Spinal cord (tissue), 10 donors: ENCODE results near the gene CMIP. TPM values are rescaled to one million over a fixed set of nuclear protein-coding genes. Genes with fewer than 3 reads are reported as not detected.
"Not testable (repeated sequence)": the region's sequence is repeated elsewhere in the genome, so short reads cannot be mapped to it uniquely, and the experiment has no call there.

Experiments
- DNase-seq, 6 donors: peaks; one replicate each; pipeline versions ENCODE4 v3.0.0 to v3.0.0-alpha.2; 2013 to 2015; ENCODE audit warnings: low spot score in 6 of 6, low read depth in 4 of 6
- H3K27ac ChIP-seq: one replicate; pipeline ENCODE4 v1.5.1; 2013; ENCODE audit warnings: low read depth, low read length, control low read depth
- H3K27me3 ChIP-seq: one replicate; pipeline ENCODE4 v1.6.1; 2013; ENCODE audit warnings: low read length; ENCODE audit not compliant: control insufficient read depth, insufficient read depth
- H3K36me3 ChIP-seq: one replicate; pipeline ENCODE4 v1.6.1; 2013; ENCODE audit warnings: low read length; ENCODE audit not compliant: control insufficient read depth, insufficient read depth
- H3K4me1 ChIP-seq: one replicate; pipeline ENCODE4 v1.6.1; 2013; ENCODE audit warnings: low read length; ENCODE audit not compliant: control insufficient read depth, insufficient read depth
- H3K4me3 ChIP-seq: one replicate; pipeline ENCODE4 v1.5.1; 2013; ENCODE audit warnings: low read depth, low read length, control low read depth
- H3K9me3 ChIP-seq: one replicate; pipeline ENCODE4 v1.6.1; 2013; ENCODE audit warnings: low read length; ENCODE audit not compliant: control insufficient read depth, insufficient read depth
- WGBS: methylation state at CpG from one replicate; pipeline ENCODE4 v1.1.5; 2013; ENCODE audit warnings: missing lambda C conversion rate; ENCODE audit not compliant: insufficient coverage; 5-methylcytosine and 5-hydroxymethylcytosine counted together
- polyA plus RNA-seq, 2 donors: library from polyadenylated mRNA; unstranded; fragments of 120-200 nt; gene quantifications; one replicate each; pipeline ENCODE4 v1.2.1, GENCODE V29; 2013; ENCODE audit not compliant: insufficient read length in 2 of 2
- total RNA-seq, 2 donors: library from RNA; depleted of rRNA in 1 of 2; stranded (reverse); fragments of 120-200 nt in 1 of 2; fragments of >200 nt in 1 of 2; gene quantifications; one replicate each; pipeline versions ENCODE4 v1.2.3 to v1.2.4, GENCODE V29; 2013 to 2014
- donor health status: healthy.

CMIP gene
- total and polyA plus RNA-seq, 4 donors, result 20.6 to 151 (median 100) TPM

DNA sequence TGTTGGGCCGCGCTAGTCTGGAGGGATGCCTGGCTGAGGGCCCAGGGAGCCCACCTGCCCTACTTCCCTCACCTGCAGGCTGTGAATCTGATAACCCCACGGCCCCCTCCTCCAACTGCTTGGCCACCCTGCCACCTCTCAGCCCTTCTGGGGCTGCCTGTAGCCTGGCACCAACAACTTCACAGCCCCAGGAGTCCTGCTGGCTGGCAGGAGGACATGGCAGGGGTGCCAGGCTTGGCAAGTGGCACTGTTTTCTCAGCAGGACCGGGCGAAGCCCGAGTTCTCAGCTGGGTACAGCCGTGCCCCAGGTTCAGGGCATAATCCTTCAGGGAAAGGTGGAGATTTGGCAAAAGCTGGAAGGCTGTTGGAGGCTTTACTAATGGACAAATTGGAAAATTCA is 129.6 kb downstream of the CMIP start:
- Histone ChIP-seq H3K27me3 (no peaks in the 10 kb centered on the region), H3K4me3 (no peak overlapping the region), H3K27ac (no peak overlapping the region), H3K9me3 (no peaks in the 10 kb centered on the region), H3K4me1 (peaks cover 27% of the 10 kb centered on the region), H3K36me3 (peaks cover 2% of the 10 kb centered on the region)
- 69% methylated on average over 7 of the region's 7 CpGs for WGBS
- DNase-seq, result no peak

DNA sequence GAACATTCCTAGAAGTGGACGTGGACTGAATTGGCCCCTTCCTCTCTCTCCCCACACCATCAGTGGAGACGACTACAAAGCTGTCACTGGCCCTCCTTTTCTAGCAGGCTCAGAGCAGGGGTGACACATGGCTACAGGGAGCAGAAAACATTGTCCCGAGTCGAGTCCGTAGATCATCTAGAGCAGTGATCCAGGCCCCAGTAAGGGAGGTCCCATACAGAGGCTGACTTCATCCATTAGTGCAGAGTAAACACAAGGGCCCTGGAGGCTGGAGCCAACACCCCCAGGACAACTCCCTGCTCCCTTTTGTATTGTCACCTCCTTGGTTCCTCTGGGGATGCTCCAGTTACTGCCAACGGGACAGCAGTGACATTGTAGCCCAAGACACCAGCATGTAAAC is 130.7 kb downstream of the CMIP start:
- peaks cover 23% of the 10 kb centered on the region for H3K4me1 ChIP-seq
- H3K27me3 ChIP-seq, result no peaks in the 10 kb centered on the region
- 71% methylated on average over 6 of the region's 6 CpGs for WGBS
- H3K27ac ChIP-seq, result no peak overlapping the region
- H3K4me3 ChIP-seq, result no peak overlapping the region
- peaks cover 2% of the 10 kb centered on the region for H3K36me3 ChIP-seq
- DNase-seq, result no peak
- no peaks in the 10 kb centered on the region for H3K9me3 ChIP-seq

DNA sequence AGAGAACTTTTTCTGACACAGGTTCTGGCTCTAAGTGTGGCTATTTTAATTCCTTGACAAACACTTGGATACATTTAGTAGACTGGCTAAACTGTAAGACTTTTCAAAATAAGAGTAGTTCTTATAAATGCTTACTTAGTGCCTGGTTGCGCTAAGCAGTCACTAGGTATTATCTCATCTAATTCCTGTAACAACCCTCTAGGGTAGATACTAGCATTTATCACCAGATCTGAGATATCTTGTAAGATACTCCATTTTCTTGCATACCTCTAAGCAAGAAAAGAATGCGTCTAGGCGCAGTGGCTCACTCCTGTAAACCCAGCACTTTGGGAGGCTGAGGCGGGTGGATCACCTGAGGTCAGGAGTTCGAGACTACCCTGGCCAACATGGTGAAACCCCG is 131.2 kb downstream of the CMIP start:
- peaks cover 18% of the 10 kb centered on the region for H3K4me1 ChIP-seq
- no peak overlapping the region for H3K27ac ChIP-seq
- H3K36me3 ChIP-seq, result peaks cover 2% of the 10 kb centered on the region
- no peak for DNase-seq
- no peaks in the 10 kb centered on the region for H3K9me3 ChIP-seq
- no peaks in the 10 kb centered on the region for H3K27me3 ChIP-seq
- WGBS, result no CpG with 5 or more reads among the region's 6 CpGs
- H3K4me3 ChIP-seq, result no peak overlapping the region

DNA sequence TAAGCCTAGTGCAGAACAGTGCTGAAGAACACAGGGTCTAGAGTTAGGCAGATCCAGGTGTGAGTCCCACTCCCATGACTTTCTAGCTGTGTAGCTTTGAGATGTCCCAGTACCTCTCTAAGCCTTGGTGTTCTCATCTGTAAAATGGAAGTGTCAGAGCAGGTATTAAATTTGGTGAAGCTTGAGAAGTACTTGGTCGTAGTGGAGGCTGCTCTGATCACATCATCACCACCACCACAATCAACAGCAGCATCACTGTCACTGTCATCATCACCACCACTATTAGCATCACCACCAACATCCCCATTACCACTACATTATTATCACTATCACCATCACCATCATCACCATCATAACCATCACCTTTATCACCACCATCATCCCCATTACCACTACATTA is 132.1 kb downstream of the CMIP start:
- H3K4me1 ChIP-seq, result peaks cover 19% of the 10 kb centered on the region
- no peak overlapping the region for H3K4me3 ChIP-seq
- no peak for DNase-seq
- H3K9me3 ChIP-seq, result no peaks in the 10 kb centered on the region
- no peaks in the 10 kb centered on the region for H3K27me3 ChIP-seq
- H3K27ac ChIP-seq, result no peak overlapping the region
- no CpG with 5 or more reads among the region's 1 CpG for WGBS
- H3K36me3 ChIP-seq, result peaks cover 2% of the 10 kb centered on the region

DNA sequence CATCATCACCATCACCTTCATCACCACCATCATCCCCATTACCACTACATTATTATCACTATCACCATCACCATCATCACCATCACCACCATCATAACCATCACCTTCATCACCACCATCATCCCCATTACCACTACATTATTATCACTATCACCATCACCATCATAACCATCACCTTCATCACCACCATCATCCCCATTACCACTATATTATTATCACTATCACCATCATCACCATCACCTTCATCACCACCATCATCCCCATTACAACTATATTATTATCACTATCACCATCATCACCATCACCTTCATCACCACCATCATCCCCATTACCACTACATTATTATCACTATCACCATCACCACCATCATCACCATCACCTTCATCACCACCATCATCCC is 132.7 kb downstream of the CMIP start:
- H3K27ac ChIP-seq, H3K9me3 ChIP-seq, H3K27me3 ChIP-seq, DNase-seq, H3K36me3 ChIP-seq, H3K4me3 ChIP-seq: not testable (repeated sequence)
- H3K4me1 ChIP-seq, result peaks cover 19% of the 10 kb centered on the region

DNA sequence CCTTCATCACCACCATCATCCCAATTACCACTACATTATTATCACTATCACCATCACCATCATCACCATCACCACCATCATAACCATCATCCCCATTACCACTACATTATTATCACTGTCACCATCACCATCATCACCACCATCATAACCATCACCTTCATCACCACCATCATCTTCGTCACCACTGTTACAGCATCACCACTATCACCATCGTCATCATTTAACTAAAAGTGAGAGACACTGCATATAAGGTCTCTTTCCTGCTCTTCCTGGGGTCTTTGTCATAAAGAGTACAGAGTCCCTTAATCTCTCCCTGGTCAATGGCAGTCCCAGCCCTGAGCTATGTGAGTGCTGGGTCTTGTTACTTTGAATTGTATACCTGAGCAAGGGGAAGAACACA is 133.5 kb downstream of the CMIP start:
- no peak for DNase-seq
- peaks cover 26% of the 10 kb centered on the region for H3K4me1 ChIP-seq
- 100% methylated on average over 2 of the region's 2 CpGs for WGBS
- H3K9me3 ChIP-seq, result no peaks in the 10 kb centered on the region
- H3K27me3 ChIP-seq, result no peaks in the 10 kb centered on the region
- no peaks in the 10 kb centered on the region for H3K36me3 ChIP-seq
- no peak overlapping the region for H3K27ac ChIP-seq
- H3K4me3 ChIP-seq, result no peak overlapping the region

DNA sequence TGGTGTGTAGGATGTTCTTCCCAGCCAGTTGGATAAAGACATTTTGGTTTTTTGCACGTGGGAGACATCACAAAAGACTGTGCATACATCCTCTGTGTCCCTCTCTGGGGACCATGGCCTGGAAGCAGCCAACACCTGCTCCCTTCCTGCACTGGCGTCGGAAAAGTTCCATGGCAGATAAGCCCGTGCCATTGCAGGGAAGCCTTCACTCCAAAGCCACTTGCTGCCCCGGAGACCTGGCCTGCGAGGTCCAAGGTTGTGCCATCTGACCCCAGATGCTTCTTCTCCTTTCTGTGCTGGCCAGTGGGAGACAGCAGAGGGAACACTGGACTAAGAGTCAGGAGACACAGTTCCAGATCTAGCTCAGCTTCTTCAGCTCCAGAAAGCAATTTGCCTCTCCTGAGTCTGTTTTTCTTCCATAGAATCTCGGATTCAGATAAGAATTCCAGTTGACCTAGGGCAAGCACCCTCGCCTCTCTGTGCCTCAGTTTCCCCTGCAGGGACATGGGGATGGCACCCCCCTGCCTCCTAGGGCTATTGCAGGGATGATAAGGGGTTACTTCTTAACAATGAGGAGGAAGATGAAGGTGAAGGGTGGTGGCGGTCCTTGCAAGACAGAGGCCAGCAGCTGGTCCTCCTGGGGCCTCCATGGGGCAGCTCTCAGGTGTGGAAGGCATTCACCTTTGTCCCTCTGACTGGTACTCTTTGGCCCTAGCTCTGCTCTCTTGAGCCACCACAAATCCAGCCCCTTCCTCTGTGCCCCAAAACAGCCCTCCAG is 134.2 kb downstream of the CMIP start:
- no peak overlapping the region for H3K4me3 ChIP-seq
- H3K36me3 ChIP-seq, result no peaks in the 10 kb centered on the region
- no peak overlapping the region for H3K27ac ChIP-seq
- no peaks in the 10 kb centered on the region for H3K9me3 ChIP-seq
- no peak for DNase-seq
- H3K27me3 ChIP-seq, result no peaks in the 10 kb centered on the region
- WGBS, result 88% methylated on average over 9 of the region's 9 CpGs
- peaks cover 31% of the 10 kb centered on the region for H3K4me1 ChIP-seq

DNA sequence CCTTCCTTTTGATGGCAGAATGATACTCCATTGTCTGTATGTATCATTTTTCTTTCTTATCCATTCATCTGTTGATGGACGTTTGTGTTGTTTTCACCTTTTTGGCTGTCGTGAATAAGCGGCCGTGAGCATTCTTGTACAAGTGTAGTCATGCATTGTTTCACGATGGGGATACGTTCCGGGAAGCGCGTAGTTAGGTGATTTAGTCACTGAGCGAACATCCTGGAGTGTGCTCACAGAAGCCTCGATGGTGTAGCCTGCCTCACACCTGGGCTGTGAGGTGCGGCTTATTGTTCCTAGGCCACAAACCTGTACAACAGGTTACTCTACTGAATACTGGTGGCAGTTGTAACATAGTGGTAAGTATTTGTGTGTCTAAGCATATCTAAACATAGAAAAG is 136.5 kb downstream of the CMIP start:
- no peak for DNase-seq
- Histone ChIP-seq H3K27ac (no peak overlapping the region), H3K27me3 (no peaks in the 10 kb centered on the region), H3K36me3 (no peaks in the 10 kb centered on the region), H3K4me1 (peaks cover 24% of the 10 kb centered on the region), H3K4me3 (no peak overlapping the region), H3K9me3 (no peaks in the 10 kb centered on the region)
- 84% methylated on average over 11 of the region's 12 CpGs for WGBS

DNA sequence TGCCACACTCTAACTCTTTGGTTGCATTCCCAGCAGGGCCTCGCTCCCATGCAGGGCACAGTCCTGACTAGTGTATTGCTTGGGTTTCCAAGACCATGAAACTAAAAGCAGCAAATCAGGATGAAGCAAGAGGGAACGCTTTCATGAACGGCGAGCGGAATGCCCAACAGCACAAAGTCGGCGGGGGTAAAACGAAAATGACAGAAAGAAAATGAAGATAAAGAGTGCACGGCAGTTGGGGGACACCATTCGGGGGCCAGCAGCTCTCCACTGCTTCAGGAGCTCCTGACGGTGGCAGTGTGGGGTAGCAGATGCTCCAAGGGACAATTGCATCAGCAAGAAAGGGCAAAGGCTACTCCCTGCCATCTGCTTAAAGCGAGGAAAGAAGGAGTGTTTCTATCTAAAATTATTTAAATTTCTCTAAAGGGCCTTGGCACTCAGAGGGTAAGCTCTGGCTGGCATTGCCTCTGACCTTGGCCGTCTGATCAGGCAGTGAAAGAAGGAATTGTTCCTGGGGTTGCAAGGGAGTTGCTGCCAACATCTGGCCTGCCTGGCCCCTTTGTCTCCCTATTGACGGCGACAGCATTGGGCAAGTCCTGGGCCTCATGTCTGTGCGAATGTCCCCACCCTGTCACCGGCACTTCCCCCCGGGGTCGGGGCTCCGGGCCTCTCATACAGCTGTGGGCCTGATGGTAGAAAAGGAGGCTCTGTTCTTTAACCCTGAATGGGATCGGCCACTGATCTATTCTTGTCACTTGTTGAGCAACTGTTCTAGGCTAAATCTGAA is 138.2 kb downstream of the CMIP start:
- Histone ChIP-seq H3K9me3 (no peaks in the 10 kb centered on the region), H3K27me3 (no peaks in the 10 kb centered on the region), H3K4me1 (peaks cover 24% of the 10 kb centered on the region), H3K27ac (no peak overlapping the region), H3K36me3 (peaks cover 5% of the 10 kb centered on the region), H3K4me3 (no peak overlapping the region)
- peak in 2 of 6 donors; percentile 37 to 61 for DNase-seq
- WGBS, result 51% methylated on average over 20 of the region's 21 CpGs
